Measurements from ENCODE around the gene ARTN.

The ARTN gene

GRCh38 chr1:43963006-43963405 lies 29.4 kb downstream of the ARTN start:
- Histone ChIP-seq H3K27me3 (ENCODE audit: control insufficient read depth, insufficient read depth, low read length) (no peaks in the 10 kb centered on the region), H3K36me3 (ENCODE audit: control insufficient read depth, insufficient read depth, low read length) (peaks cover 27% of the 10 kb centered on the region; the same call in 1 of the 2 replicates), H3K9ac (ENCODE audit: low read depth, low read length) (no peak overlapping the region), H3K4me3 (ENCODE audit: low read depth, low read length) (no peak overlapping the region), H3K9me3 (ENCODE audit: control insufficient read depth, insufficient read depth, low read length) (no peaks in the 10 kb centered on the region), H3K4me1 (ENCODE audit: control insufficient read depth, insufficient read depth, low read length) (no peaks in the 10 kb centered on the region), H3K27ac (ENCODE audit: low read depth, low read length) (no peak overlapping the region)

GRCh38 chr1:43963890-43964289 lies 30.3 kb downstream of the ARTN start:
- no peaks in the 10 kb centered on the region for H3K4me1 ChIP-seq (ENCODE audit: control insufficient read depth, insufficient read depth, low read length)
- peaks cover 21% of the 10 kb centered on the region; the same call in 1 of the 2 replicates for H3K36me3 ChIP-seq (ENCODE audit: control insufficient read depth, insufficient read depth, low read length)
- H3K9ac ChIP-seq (ENCODE audit: low read depth, low read length) = no peak overlapping the region
- H3K27me3 ChIP-seq (ENCODE audit: control insufficient read depth, insufficient read depth, low read length) = no peaks in the 10 kb centered on the region
- H3K4me3 ChIP-seq (ENCODE audit: low read depth, low read length) = no peak overlapping the region
- H3K27ac ChIP-seq (ENCODE audit: low read depth, low read length) = no peak overlapping the region
- H3K9me3 ChIP-seq (ENCODE audit: control insufficient read depth, insufficient read depth, low read length) = no peaks in the 10 kb centered on the region

DNA sequence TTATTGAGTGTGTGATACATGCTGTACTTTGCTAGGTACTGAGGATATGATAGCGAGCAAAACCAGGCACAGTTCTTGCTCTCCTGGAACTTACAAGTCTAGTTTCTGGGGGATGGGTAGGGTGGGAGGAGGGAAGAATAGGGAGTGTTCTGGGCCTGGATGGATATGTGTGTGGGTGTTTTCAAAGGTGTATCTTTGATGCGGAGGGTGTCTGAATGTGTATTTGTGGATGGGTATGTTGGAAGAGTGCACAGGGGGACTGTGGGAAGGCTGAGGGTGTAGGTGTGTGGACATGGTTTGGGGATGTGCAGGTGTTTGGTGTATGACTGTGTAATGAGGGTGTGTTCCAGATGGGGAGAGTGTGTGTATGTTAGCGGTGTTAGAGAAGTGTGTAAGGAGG lies 31.7 kb downstream of the ARTN start:
- no peaks in the 10 kb centered on the region for H3K4me1 ChIP-seq (ENCODE audit: control insufficient read depth, insufficient read depth, low read length)
- peaks cover 19% of the 10 kb centered on the region; the same call in 1 of the 2 replicates for H3K36me3 ChIP-seq (ENCODE audit: control insufficient read depth, insufficient read depth, low read length)
- H3K9ac ChIP-seq (ENCODE audit: low read depth, low read length) = no peak overlapping the region
- no peaks in the 10 kb centered on the region for H3K27me3 ChIP-seq (ENCODE audit: control insufficient read depth, insufficient read depth, low read length)
- no peak overlapping the region for H3K4me3 ChIP-seq (ENCODE audit: low read depth, low read length)
- H3K27ac ChIP-seq (ENCODE audit: low read depth, low read length) = no peak overlapping the region
- H3K9me3 ChIP-seq (ENCODE audit: control insufficient read depth, insufficient read depth, low read length) = no peaks in the 10 kb centered on the region

DNA sequence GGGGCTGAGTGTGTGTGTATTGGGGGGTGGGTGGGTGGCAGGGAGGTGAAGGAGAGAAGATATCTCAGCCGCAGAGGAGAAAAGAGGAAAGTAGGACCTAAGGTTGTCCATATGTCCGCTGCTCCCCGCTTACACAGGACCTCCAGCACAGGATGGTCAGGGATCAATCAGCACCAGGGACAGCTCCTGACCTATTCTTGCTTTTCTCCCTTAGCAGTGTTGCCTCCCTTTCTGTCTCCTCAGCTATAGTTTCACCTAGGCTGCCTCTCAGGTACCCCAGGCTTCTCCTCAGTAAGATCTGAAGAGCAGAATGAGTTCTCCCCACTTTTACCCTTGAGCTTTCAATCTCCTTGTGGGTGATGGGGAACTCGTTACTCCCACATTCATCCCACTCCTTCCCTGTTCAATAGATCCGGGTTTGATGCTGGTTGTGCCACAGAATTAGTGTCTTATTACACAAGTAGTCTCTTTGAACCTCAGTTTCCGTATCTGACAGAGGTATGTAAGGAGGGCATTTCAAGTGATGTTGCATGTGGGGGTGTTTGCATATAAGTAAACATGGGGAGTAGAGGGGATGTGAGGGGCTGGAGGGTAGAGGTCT lies 34.8 kb downstream of the ARTN start:
- Histone ChIP-seq H3K9ac (ENCODE audit: low read depth, low read length) (no peak overlapping the region), H3K27ac (ENCODE audit: low read depth, low read length) (no peak overlapping the region), H3K4me3 (ENCODE audit: low read depth, low read length) (no peak overlapping the region), H3K9me3 (ENCODE audit: control insufficient read depth, insufficient read depth, low read length) (no peaks in the 10 kb centered on the region), H3K27me3 (ENCODE audit: control insufficient read depth, insufficient read depth, low read length) (no peaks in the 10 kb centered on the region), H3K36me3 (ENCODE audit: control insufficient read depth, insufficient read depth, low read length) (peaks cover 27% of the 10 kb centered on the region), H3K4me1 (ENCODE audit: control insufficient read depth, insufficient read depth, low read length) (no peaks in the 10 kb centered on the region; the same call in 1 of the 2 replicates)

- H3K9ac ChIP-seq (ENCODE audit: low read depth, low read length) = no peak overlapping the region
- H3K27me3 ChIP-seq (ENCODE audit: control insufficient read depth, insufficient read depth, low read length) = no peaks in the 10 kb centered on the region
- peak overlapping the region; percentile 44 for H3K4me3 ChIP-seq (ENCODE audit: low read depth, low read length)
- H3K4me1 ChIP-seq (ENCODE audit: control insufficient read depth, insufficient read depth, low read length) = peaks cover 6% of the 10 kb centered on the region
- H3K27ac ChIP-seq (ENCODE audit: low read depth, low read length) = no peak overlapping the region
- peaks cover 27% of the 10 kb centered on the region for H3K36me3 ChIP-seq (ENCODE audit: control insufficient read depth, insufficient read depth, low read length)
- no peaks in the 10 kb centered on the region for H3K9me3 ChIP-seq (ENCODE audit: control insufficient read depth, insufficient read depth, low read length)
Observed at GRCh38 chr1:43969416-43969745, 35.8 kb downstream of the ARTN start.

- Histone ChIP-seq H3K9ac (ENCODE audit: low read depth, low read length) (peak within 1 kb of the TSS; percentile 49; the same call in 1 of the 2 replicates), H3K4me1 (ENCODE audit: control insufficient read depth, insufficient read depth, low read length) (peaks cover 6% of the 10 kb centered on the region), H3K4me3 (ENCODE audit: low read depth, low read length) (peak within 1 kb of the TSS; percentile 85), H3K36me3 (ENCODE audit: control insufficient read depth, insufficient read depth, low read length) (peaks cover 27% of the 10 kb centered on the region), H3K27ac (ENCODE audit: low read depth, low read length) (peak within 1 kb of the TSS; percentile 11), H3K27me3 (ENCODE audit: control insufficient read depth, insufficient read depth, low read length) (no peaks in the 10 kb centered on the region), H3K9me3 (ENCODE audit: control insufficient read depth, insufficient read depth, low read length) (no peaks in the 10 kb centered on the region)
Observed at GRCh38 chr1:43969746-43970466, 36.3 kb downstream of the ARTN start, which contains the start of gene DPH2. DPH2 (plus strand) TSS chr1:43970010; CDS start chr1:43970176, 166 bp downstream.

DNA sequence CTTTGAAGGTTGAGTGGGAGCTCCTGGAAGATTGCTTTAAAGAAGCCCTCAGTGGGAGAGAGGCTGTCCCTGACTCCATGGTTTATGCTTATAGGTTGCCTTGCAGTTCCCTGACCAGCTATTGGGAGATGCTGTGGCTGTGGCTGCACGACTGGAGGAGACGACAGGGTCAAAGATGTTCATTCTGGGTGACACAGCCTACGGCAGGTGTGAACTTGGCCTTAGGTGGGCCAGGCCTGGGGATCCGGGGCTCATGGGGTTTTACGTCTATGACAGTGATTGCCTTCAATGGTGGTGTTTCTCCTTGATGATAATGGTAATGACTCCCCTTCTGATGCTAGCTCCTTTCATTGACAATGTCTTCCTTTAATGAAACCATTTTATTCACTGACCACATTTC lies 36.9 kb downstream of the ARTN start:
- peaks cover 6% of the 10 kb centered on the region for H3K4me1 ChIP-seq (ENCODE audit: control insufficient read depth, insufficient read depth, low read length)
- H3K4me3 ChIP-seq (ENCODE audit: low read depth, low read length) = peak overlapping the region; percentile 85
- no peaks in the 10 kb centered on the region for H3K9me3 ChIP-seq (ENCODE audit: control insufficient read depth, insufficient read depth, low read length)
- H3K27ac ChIP-seq (ENCODE audit: low read depth, low read length) = no peak overlapping the region
- H3K36me3 ChIP-seq (ENCODE audit: control insufficient read depth, insufficient read depth, low read length) = peaks cover 27% of the 10 kb centered on the region
- H3K9ac ChIP-seq (ENCODE audit: low read depth, low read length) = peak overlapping the region; percentile 49; the same call in 1 of the 2 replicates
- H3K27me3 ChIP-seq (ENCODE audit: control insufficient read depth, insufficient read depth, low read length) = no peaks in the 10 kb centered on the region

DNA sequence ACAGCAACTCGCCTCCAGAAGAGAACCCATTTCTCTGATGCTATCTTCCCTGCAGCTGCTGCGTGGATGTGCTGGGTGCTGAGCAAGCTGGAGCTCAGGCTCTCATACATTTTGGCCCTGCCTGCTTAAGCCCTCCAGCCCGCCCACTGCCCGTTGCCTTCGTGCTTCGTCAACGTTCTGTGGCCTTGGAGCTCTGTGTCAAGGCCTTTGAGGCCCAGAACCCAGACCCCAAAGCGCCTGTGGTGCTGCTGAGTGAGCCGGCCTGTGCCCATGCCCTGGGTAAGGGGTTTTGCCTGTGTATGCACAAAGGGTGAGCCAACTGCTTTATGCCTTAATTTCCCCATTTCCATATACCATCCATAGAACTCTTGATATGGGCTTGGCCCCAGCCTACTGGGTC lies 37.3 kb downstream of the ARTN start:
- H3K9ac ChIP-seq (ENCODE audit: low read depth, low read length) = no peak overlapping the region

DNA sequence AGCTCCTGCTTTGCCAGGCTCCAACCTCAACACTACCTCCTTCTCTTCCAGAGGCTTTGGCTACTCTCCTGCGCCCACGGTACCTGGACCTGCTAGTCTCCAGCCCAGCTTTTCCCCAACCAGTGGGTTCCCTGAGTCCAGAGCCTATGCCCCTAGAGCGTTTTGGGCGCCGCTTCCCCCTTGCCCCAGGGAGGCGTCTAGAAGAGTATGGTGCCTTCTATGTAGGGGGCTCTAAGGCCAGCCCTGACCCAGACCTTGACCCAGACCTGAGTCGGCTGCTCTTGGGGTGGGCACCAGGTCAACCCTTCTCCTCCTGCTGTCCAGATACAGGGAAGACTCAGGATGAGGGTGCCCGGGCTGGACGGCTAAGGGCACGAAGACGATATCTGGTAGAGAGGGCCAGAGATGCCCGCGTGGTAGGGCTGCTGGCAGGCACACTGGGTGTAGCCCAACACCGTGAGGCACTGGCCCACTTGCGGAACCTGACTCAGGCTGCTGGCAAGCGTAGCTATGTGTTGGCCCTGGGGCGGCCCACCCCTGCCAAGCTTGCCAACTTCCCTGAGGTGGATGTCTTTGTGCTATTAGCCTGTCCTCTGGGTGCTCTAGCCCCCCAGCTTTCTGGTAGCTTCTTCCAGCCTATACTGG lies 37.9 kb downstream of the ARTN start:
- Histone ChIP-seq H3K4me1 (ENCODE audit: control insufficient read depth, insufficient read depth, low read length) (peaks cover 9% of the 10 kb centered on the region), H3K9ac (ENCODE audit: low read depth, low read length) (no peak overlapping the region), H3K27ac (ENCODE audit: low read depth, low read length) (no peak overlapping the region), H3K36me3 (ENCODE audit: control insufficient read depth, insufficient read depth, low read length) (peaks cover 31% of the 10 kb centered on the region), H3K4me3 (ENCODE audit: low read depth, low read length) (0 out of 2 replicates have a peak overlapping the region, but pooled peaks have one; percentile 85), H3K9me3 (ENCODE audit: control insufficient read depth, insufficient read depth, low read length) (no peaks in the 10 kb centered on the region), H3K27me3 (ENCODE audit: control insufficient read depth, insufficient read depth, low read length) (no peaks in the 10 kb centered on the region)

More for the DNA sequence above, 37.3 kb downstream of the ARTN start:
- peaks cover 27% of the 10 kb centered on the region for H3K36me3 ChIP-seq (ENCODE audit: control insufficient read depth, insufficient read depth, low read length)
- no peaks in the 10 kb centered on the region for H3K9me3 ChIP-seq (ENCODE audit: control insufficient read depth, insufficient read depth, low read length)
- H3K27ac ChIP-seq (ENCODE audit: low read depth, low read length) = no peak overlapping the region
- peaks cover 9% of the 10 kb centered on the region for H3K4me1 ChIP-seq (ENCODE audit: control insufficient read depth, insufficient read depth, low read length)
- H3K27me3 ChIP-seq (ENCODE audit: control insufficient read depth, insufficient read depth, low read length) = no peaks in the 10 kb centered on the region
- H3K4me3 ChIP-seq (ENCODE audit: low read depth, low read length) = peak overlapping the region; percentile 85

- H3K4me1 ChIP-seq (ENCODE audit: control insufficient read depth, insufficient read depth, low read length) = peaks cover 14% of the 10 kb centered on the region
- H3K27ac ChIP-seq (ENCODE audit: low read depth, low read length) = peak overlapping the region; percentile 84
- peak overlapping the region; percentile 56; the same call in 1 of the 2 replicates for H3K9ac ChIP-seq (ENCODE audit: low read depth, low read length)
- H3K36me3 ChIP-seq (ENCODE audit: control insufficient read depth, insufficient read depth, low read length) = peaks cover 44% of the 10 kb centered on the region
- H3K4me3 ChIP-seq (ENCODE audit: low read depth, low read length) = peak overlapping the region; percentile 89
- H3K27me3 ChIP-seq (ENCODE audit: control insufficient read depth, insufficient read depth, low read length) = no peaks in the 10 kb centered on the region
- no peaks in the 10 kb centered on the region for H3K9me3 ChIP-seq (ENCODE audit: control insufficient read depth, insufficient read depth, low read length)
Observed at GRCh38 chr1:43973981-43974442, 40.4 kb downstream of the ARTN start.

All from HUES48 (cell line).